SK-N-SH (cell line): ENCODE measurements around the gene MPIG6B.

Experiments used
- CTCF ChIP-seq: fragments of 200-600 bp; sonication (generic); IDR thresholded peaks from 2 replicates; pipeline ENCODE4 v1.6.1; 2017; ENCODE audit warnings: antibody characterized with exemption, mild to moderate bottlenecking, moderate library complexity
- EP300 ChIP-seq, 2 experiments: IDR thresholded peaks; 2 replicates each; pipeline versions ENCODE4 v1.4.0 to v1.6.1; 2012; ENCODE audit warnings: borderline replicate concordance in 1 of 2, low read depth in 1 of 2, low read length in 1 of 2
- EZH2phosphoT487 ChIP-seq: fragments of 200-600 bp; sonication (generic); IDR thresholded peaks from 2 replicates; pipeline ENCODE4 v1.6.1; 2017; ENCODE audit warnings: low read depth, mixed run types, mild to moderate bottlenecking, antibody characterized with exemption, moderate library complexity, borderline replicate concordance
- FOXM1 ChIP-seq: IDR thresholded peaks from 2 replicates; pipeline ENCODE4 v1.4.0; 2012; ENCODE audit warnings: low read depth, mild to moderate bottlenecking
- NRF1 ChIP-seq: IDR thresholded peaks from 2 replicates; pipeline ENCODE4 v1.6.1; 2012; ENCODE audit warnings: low read depth, mild to moderate bottlenecking, low read length
- POLR2AphosphoS5 ChIP-seq: IDR thresholded peaks from 2 replicates; pipeline ENCODE4 v1.6.1; 2012; ENCODE audit warnings: low read depth, low read length
- RFX5 ChIP-seq: IDR thresholded peaks from 2 replicates; pipeline ENCODE4 v1.6.1; 2012; ENCODE audit warnings: mild to moderate bottlenecking, improper control_type of control experiment, low read length
- SIN3A ChIP-seq: IDR thresholded peaks from 2 replicates; pipeline ENCODE4 v1.6.1; 2012; ENCODE audit warnings: low read depth, mild to moderate bottlenecking, low read length, moderate library complexity, borderline replicate concordance
- SMC3 ChIP-seq: IDR thresholded peaks from 2 replicates; pipeline ENCODE4 v1.6.1; 2012; ENCODE audit warnings: low read depth, low read length, improper control_type of control experiment
- TAF1 ChIP-seq: IDR thresholded peaks from 2 replicates; pipeline ENCODE4 v1.6.1; 2012; ENCODE audit warnings: low read depth, mild to moderate bottlenecking, low read length, moderate library complexity, borderline replicate concordance
- YY1 ChIP-seq: IDR thresholded peaks from 2 replicates; pipeline ENCODE4 v1.4.0; 2012; ENCODE audit warnings: low read depth, mild to moderate bottlenecking
- TF ChIP-seq, protein P1 (sequence below): IDR thresholded peaks from 2 replicates; pipeline ENCODE4 v1.6.1; 2012; ENCODE audit warnings: mild to moderate bottlenecking, low read depth, low read length, moderate library complexity

GRCh38 chr6:31765559-31765909, 42.4 kb downstream of the MPIG6B start:
- TF ChIP-seq POLR2AphosphoS5 (no peak), YY1 (no peak), EZH2phosphoT487 (no peak), CTCF (no peak), SIN3A (no peak), EP300 (IDR thresholded peaks at IDR 0.05; ENCODE audit: borderline replicate concordance in 1 of 2, low read depth in 1 of 2, low read length in 1 of 2) (no peak), SMC3 (no peak), RFX5 (no peak), TAF1 (no peak), FOXM1 (no peak), NRF1 (no peak)
- TF ChIP-seq, protein P1, sequence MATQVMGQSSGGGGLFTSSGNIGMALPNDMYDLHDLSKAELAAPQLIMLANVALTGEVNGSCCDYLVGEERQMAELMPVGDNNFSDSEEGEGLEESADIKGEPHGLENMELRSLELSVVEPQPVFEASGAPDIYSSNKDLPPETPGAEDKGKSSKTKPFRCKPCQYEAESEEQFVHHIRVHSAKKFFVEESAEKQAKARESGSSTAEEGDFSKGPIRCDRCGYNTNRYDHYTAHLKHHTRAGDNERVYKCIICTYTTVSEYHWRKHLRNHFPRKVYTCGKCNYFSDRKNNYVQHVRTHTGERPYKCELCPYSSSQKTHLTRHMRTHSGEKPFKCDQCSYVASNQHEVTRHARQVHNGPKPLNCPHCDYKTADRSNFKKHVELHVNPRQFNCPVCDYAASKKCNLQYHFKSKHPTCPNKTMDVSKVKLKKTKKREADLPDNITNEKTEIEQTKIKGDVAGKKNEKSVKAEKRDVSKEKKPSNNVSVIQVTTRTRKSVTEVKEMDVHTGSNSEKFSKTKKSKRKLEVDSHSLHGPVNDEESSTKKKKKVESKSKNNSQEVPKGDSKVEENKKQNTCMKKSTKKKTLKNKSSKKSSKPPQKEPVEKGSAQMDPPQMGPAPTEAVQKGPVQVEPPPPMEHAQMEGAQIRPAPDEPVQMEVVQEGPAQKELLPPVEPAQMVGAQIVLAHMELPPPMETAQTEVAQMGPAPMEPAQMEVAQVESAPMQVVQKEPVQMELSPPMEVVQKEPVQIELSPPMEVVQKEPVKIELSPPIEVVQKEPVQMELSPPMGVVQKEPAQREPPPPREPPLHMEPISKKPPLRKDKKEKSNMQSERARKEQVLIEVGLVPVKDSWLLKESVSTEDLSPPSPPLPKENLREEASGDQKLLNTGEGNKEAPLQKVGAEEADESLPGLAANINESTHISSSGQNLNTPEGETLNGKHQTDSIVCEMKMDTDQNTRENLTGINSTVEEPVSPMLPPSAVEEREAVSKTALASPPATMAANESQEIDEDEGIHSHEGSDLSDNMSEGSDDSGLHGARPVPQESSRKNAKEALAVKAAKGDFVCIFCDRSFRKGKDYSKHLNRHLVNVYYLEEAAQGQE: no peak
